Liver (tissue), 3 donors: Measurements from ENCODE around the gene NR2E1.

Experiments used
- ATF3 ChIP-seq: IDR thresholded peaks from 2 replicates; pipeline ENCODE4 v1.6.1; 2016; ENCODE audit warnings: antibody characterized with exemption
- CTCF ChIP-seq: fragments of 150-350 bp; IDR thresholded peaks from 2 replicates; pipeline ENCODE4 v1.5.1; 2017; ENCODE audit warnings: improper control_type of control experiment, low read depth, low read length; ENCODE audit not compliant: missing input control
- EGR1 ChIP-seq, 2 donors: IDR thresholded peaks; 2 replicates each; pipeline ENCODE4 v1.6.1; 2016 to 2018; ENCODE audit warnings: antibody characterized with exemption in 2 of 2, low read depth in 2 of 2
- FOXA1 ChIP-seq: IDR thresholded peaks from 2 replicates; pipeline ENCODE4 v1.6.1; 2016; ENCODE audit warnings: antibody characterized with exemption
- GABPA ChIP-seq, 2 donors: IDR thresholded peaks in 1 of 2; conservative IDR thresholded peaks in 1 of 2; 2 replicates each; pipeline ENCODE4 v1.6.1; 2016; ENCODE audit warnings: antibody characterized with exemption in 2 of 2, mild to moderate bottlenecking in 1 of 2, moderate library complexity in 1 of 2
- MAX ChIP-seq: IDR thresholded peaks from 2 replicates; pipeline ENCODE4 v1.6.1; 2016; ENCODE audit warnings: antibody characterized with exemption
- NR2F2 ChIP-seq: IDR thresholded peaks from 2 replicates; pipeline ENCODE4 v1.6.1; 2016; ENCODE audit warnings: antibody characterized with exemption
- RAD21 ChIP-seq, 2 donors: IDR thresholded peaks; 2 replicates each; pipeline ENCODE4 v1.6.1; 2016; ENCODE audit warnings: antibody characterized with exemption in 2 of 2, mild to moderate bottlenecking in 2 of 2
- REST ChIP-seq: IDR thresholded peaks from 2 replicates; pipeline ENCODE4 v1.6.1; 2016; ENCODE audit warnings: antibody characterized with exemption, mild to moderate bottlenecking
- RXRA ChIP-seq, 2 donors: IDR thresholded peaks; 2 replicates each; pipeline ENCODE4 v1.6.1; 2017 to 2018; ENCODE audit warnings: antibody characterized with exemption in 2 of 2, mild to moderate bottlenecking in 1 of 2
- SP1 ChIP-seq: IDR thresholded peaks from 2 replicates; pipeline ENCODE4 v1.6.1; 2018; ENCODE audit warnings: antibody characterized with exemption, mild to moderate bottlenecking
- TAF1 ChIP-seq: conservative IDR thresholded peaks from 2 replicates; pipeline ENCODE4 v1.6.1; 2016; ENCODE audit warnings: antibody characterized with exemption, mild to moderate bottlenecking
- YY1 ChIP-seq: IDR thresholded peaks from 2 replicates; pipeline ENCODE4 v1.6.1; 2016; ENCODE audit warnings: antibody characterized with exemption, mild to moderate bottlenecking
- ZBTB33 ChIP-seq: IDR thresholded peaks from 2 replicates; pipeline ENCODE4 v1.6.1; 2016; ENCODE audit warnings: antibody characterized with exemption
- donor health status: healthy.
- donor health status: healthy.

GRCh38 chr6:108145639-108146038 lies 20.2 kb upstream of the NR2E1 start:
- TF ChIP-seq EGR1 (IDR thresholded peaks at IDR 0.05; ENCODE audit: low read depth in 2 of 2) (no peak), CTCF (no peak), TAF1 (no peak), SP1 (no peak), RAD21 (IDR thresholded peaks at IDR 0.05) (no peak), NR2F2 (no peak), MAX (no peak), ATF3 (no peak), GABPA (IDR thresholded peaks at IDR 0.05 in 1 of 2, conservative IDR thresholded peaks at IDR 0.05 in 1 of 2) (no peak), YY1 (no peak), FOXA1 (no peak), REST (no peak), RXRA (IDR thresholded peaks at IDR 0.05) (no peak), ZBTB33 (no peak)
